SU-DHL-6 (cell line): ENCODE data around the gene EFS.

Experiments used
- EZH2phosphoT487 ChIP-seq: fragments of 200-600 bp; sonication (generic), shearing (Covaris generic); conservative IDR thresholded peaks from 2 replicates; pipeline ENCODE4 v1.6.1; 2018; ENCODE audit warnings: mild to moderate bottlenecking, antibody characterized with exemption, low read length, moderate library complexity, mixed read lengths
- TF ChIP-seq, protein P1 (sequence below): fragments of 200-600 bp; sonication (generic); IDR thresholded peaks from one replicate; pipeline ENCODE4 v1.5.1; 2017; ENCODE audit warnings: antibody characterized with exemption, mild to moderate bottlenecking, low read length, moderate library complexity; ENCODE audit not compliant: insufficient read depth, poor library complexity, severe bottlenecking

DNA sequence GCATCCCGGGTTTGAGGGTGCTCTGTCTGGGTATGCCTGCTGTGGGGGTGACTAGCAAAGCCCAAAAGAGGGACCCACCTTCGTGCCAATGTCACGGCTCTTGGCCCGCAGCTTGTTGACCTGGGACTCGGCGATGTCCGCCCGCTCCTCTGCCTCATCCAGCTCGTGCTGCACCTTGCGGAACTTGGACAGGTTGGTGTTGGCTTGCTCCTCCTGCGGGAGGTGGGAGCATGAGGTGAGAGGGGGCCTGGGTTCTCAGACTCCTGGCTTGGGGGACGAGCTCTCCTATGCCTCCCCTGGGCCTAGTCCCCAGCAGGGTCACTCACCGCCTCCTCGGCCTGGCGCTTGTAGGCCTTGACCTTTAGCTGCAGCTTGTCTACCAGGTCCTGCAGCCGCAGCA lies 48.7 kb upstream of the EFS start:
- TF ChIP-seq, protein P1, sequence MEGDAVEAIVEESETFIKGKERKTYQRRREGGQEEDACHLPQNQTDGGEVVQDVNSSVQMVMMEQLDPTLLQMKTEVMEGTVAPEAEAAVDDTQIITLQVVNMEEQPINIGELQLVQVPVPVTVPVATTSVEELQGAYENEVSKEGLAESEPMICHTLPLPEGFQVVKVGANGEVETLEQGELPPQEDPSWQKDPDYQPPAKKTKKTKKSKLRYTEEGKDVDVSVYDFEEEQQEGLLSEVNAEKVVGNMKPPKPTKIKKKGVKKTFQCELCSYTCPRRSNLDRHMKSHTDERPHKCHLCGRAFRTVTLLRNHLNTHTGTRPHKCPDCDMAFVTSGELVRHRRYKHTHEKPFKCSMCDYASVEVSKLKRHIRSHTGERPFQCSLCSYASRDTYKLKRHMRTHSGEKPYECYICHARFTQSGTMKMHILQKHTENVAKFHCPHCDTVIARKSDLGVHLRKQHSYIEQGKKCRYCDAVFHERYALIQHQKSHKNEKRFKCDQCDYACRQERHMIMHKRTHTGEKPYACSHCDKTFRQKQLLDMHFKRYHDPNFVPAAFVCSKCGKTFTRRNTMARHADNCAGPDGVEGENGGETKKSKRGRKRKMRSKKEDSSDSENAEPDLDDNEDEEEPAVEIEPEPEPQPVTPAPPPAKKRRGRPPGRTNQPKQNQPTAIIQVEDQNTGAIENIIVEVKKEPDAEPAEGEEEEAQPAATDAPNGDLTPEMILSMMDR = no peak
- no peak for TF ChIP-seq EZH2phosphoT487
